GM18498 (cell line): ENCODE results near the gene PLXND1.
"Not testable (repeated sequence)": the region's sequence is repeated elsewhere in the genome, so short reads cannot be mapped to it uniquely, and the experiment has no call there.

Source experiments
- ATAC-seq: cut with Tn5 transposase; IDR thresholded peaks from one replicate; pipeline ENCODE4 v1.9.1; 2021; ENCODE audit warnings: mild to moderate bottlenecking, moderate library complexity; ENCODE audit not compliant: unreplicated experiment

The PLXND1 gene

DNA sequence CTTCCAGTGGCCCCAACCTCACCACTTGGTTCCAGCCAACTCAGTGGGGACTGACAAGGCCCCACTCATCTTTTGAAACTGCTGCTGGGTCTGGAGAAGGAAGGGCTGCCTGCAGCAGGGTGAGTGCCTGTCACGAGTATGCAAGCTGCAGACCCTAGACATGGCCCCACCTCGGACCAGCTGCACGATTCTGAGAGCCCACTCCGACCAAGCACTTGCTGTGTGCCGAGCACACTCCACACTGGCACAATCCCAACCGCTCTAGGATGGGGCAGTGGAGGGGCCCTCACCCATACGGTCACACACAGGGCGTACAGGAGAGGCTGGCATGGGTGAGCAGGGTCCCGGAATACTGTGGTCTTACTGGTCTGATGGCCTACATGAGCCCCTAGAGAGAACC, 8.0 kb upstream of the PLXND1 start:
- no peak for ATAC-seq

DNA sequence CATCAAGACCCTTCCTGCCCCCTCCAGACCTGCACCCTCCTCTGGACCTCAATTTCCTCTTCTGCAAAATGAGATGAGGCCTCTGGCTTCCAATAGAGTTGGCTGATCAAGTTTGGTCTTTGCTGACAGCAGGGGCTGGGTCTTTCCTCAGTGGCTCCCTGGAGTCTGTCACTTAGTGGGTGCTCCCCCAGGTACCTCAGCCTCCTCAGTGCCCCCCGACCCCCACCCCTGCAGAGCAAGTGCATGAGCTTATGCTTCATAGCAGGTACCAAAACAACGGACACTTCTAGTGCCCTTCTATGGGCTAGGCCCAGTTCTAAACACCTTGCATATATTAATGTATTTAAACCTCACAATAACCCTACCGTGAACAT, 6.9 kb upstream of the PLXND1 start:
- no peak for ATAC-seq

DNA sequence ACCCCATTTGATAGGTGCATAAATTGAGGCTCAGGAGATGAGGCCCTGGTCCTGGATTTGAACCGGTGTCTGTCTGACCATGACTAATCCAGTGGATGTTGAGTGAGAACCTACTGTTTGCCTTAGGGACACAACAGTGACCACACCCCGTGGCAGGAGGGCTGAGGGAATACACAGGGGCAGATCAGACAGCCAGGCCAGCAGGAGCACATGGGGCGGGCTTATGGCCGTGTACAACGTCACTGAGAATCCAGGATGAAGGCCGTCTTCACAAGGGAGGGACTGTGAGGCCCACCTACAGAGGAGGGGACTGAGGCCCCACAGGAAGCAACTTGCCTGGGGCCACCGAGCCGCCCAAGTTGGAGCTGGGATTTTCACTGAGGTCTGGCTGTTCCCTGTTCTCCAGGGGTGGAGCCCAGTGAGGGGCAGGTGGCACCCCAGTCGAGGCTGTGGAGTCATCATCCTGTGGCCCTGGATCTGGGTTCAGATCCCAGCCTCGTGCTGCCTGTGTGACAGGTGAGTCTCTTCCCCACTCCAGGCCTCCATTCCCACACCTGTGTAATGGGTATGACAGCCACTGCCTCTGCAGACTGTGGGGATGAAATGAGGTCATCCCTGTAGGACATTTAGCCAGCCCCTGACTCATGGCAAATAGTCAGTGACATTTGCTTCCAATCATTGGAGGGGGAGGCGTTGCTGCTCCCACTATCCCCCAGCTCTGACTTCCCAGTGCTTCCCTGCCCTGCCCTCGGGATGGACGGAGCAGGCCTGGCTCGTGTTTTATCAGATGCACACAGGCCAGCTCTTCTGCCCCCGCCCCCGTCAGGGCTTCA, 6.3 kb upstream of the PLXND1 start:
- no peak for ATAC-seq

DNA sequence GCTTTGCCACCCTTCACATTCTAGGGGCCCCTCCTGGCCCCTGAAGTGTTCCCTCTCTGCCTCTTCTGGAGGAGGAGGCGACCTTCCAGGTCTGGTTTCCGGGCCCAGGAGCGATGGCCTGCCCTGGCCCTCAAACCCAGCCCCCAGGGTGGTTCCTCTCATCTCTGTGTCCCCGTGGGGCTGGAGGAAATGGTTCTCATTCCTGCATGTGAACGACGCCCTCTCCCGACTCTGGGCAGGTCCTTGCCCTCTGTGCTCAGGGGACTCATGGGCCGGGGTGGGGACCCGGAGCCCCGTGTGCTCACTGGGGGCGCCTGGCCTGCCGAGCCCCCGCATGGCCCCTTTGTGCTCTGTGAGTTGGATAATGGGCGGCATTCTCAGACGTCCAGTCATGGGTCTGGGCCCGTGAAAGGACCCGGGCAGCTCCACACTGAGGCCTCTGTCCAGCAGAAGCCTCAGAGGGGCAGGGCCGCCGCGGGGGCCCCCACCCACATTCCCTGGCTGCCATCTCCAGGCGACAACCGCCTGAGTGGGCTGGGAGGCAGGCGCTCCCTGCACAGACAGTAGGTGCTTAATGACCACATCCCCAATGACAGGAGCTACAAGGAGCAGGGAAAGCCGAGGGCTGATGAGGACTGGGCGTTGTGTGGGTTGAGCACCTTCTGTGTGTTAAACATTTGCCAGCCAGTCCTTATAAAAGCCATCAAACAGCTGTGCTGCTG, 5.5 kb upstream of the PLXND1 start:
- ATAC-seq = no peak

DNA sequence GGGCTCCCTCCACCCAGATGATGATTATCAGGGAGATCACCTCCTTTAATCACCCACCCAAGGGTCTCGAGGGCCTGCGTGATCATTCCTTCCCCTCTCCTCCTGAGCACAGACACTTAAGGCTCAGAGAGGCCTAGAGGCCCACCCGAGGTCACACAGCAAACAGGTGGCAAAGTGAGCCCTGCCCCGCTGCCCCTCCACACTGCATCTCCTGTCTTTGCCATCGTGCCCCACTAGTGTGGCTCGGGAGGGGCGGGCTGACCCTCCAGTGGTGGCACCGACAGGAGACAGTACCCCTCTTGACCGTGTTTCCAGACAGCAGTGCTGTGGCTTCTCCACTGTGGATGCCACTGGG, 4.9 kb upstream of the PLXND1 start:
- no peak for ATAC-seq

GRCh38 chr3:129610794-129611445, 4.4 kb upstream of the PLXND1 start:
- not testable (repeated sequence) for ATAC-seq

DNA sequence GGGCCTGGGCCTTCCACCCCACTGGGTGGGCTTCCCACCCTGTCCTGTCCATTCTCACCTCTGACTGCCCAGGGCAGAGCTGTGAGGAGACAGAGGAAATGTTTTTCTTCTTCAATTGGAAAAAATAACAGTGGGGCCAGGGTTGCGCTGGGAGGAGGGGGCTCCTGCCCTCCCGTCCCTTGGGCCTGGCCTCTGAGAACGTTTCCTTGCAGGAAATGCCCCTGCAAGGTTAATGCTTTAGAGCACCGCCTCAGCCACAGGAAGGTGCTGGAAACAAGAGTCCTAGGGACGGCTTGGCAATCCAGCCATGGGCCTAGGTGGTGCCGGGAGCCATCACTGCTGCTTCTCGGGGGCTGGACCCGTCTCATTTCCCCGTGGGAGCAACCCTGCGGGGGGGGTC, 3.8 kb upstream of the PLXND1 start:
- ATAC-seq = no peak

DNA sequence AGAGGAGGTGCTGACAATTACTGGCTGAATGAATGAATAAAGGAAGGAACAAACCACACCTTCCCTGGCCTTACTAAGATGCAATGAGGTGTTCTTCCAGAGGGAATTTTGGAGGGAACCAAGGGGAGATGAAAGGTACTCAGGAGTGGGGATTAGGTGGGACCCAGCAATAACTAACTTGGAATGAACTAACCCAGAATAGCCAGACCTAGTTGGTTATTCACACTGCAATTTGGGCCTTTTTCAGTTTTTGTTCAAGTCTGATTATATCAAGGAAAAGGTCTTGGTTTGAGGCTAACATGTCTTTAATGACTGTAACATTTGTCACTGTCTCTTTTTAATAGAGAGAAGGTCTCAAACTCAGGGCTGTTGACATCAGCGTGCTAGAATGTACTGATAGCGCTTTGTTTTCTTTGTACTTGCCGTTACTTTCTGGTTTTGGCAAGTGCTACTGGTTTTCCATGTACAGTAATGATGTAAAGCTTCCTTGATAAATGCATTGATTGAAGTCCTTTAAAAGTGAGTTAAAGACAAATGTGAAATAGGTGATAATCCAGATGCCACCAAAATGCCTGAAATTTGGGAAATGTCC, 3.2 kb upstream of the PLXND1 start:
- no peak for ATAC-seq

DNA sequence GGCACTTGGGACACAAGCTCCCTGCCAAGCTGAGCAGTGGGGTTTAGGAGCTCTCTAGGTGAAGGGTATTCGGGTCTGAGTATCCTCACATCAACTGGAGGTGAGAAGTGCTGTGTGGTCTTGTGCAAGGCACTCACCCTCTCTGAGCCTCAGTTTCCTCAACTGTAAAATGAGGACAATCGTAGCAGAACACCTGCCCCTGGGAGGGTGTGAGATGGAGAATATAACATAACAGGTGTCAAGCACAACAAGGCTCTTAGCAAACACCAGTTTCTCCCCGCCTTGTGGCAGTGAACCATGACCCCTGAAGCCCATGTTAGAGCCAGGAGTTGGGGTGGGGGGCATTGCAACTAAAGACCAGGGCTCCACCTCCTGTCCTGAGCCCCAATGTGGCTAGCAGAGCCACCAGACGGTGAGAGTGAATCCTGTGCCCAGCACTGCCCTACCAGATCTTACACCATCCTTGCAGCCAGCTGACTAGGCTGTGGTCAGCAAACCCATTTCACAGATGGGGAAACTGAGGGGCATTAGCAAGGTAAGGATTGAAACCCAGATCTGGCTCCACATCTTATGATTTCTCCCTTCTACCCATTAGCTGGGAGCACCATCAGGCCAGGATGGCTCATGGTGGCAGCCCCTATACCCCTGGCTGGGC, 2.6 kb upstream of the PLXND1 start:
- no peak for ATAC-seq

DNA sequence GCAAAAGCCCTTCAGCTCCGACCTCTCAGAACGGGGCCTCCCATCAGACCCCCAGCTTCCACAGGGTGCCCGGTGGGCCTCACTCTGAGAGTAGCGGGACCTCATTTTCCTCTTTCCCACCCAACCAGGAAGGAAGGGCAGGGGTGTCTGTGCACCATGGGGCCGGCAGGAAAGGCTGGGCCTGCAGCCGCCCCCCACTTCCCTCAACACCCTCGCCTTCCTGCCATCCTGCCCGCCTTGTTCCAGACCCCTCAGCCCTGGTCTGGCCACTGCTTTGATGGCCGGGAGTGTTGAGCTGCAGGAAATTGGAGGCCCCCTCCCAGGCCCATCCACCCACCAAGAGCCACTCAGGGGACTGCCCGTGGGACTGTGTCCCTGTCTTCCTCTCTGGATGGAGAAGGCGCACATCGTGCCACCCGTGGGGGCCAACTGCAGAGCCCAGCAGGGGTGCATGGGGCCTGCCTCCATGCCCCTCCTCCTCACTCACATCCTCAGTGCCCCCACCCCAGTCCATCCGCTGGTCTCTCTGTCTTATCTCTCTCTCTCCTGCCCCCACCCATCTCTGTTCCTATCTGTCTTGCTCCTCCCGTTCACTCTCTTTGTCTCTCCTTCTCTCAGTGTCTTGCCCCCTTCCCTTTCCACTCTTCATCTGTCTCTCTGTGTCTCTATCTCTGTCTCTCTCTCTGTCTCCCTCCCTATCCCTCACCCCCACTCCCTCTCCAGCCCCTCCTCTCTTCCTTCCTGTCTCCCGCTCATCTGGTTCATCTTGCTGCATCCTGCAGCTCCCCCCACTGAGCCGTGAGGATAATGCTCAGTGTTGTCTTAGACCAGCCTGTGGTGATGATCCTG, 1.8 kb upstream of the PLXND1 start:
- ATAC-seq = no peak

DNA sequence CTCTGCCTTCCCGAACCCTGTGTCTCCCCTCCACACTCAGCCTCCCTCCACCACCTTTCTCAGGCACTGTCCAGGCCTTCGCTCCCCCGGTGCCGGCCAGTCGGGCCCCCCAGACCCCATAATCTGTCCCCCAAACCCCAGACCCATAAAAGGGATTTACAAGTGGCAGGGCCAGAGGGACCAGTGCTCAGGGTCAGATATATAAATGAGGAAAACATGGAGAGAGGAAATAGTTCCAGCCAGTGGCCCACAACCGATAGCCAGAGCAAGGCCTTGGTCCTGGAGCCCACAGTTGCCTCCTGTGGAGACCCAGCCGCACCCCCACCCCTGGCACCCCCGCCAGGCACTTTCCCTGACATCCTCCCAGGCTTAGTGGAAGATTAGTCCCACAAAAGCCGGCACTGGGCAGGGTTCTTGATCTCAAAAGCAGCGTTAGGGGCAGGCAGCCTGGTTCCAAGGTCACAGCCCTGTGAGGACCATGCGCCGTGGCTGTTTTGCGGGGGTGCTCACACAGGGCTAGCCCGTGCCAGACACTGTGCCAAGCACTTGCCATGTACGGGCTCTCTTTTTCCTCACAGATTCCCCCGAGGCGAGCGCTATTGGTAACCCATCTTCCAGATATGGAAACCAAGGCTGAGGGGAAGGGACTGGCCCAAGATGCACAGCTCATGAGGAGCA, 1.1 kb upstream of the PLXND1 start:
- no peak for ATAC-seq

- ATAC-seq = no peak
Measured at GRCh38 chr3:129605922-129606635, 397 bp downstream of the PLXND1 start.

GRCh38 chr3:129605203-129605921, 1.1 kb downstream of the PLXND1 start:
- no peak for ATAC-seq

GRCh38 chr3:129604767-129605166, 1.7 kb downstream of the PLXND1 start:
- no peak for ATAC-seq

DNA sequence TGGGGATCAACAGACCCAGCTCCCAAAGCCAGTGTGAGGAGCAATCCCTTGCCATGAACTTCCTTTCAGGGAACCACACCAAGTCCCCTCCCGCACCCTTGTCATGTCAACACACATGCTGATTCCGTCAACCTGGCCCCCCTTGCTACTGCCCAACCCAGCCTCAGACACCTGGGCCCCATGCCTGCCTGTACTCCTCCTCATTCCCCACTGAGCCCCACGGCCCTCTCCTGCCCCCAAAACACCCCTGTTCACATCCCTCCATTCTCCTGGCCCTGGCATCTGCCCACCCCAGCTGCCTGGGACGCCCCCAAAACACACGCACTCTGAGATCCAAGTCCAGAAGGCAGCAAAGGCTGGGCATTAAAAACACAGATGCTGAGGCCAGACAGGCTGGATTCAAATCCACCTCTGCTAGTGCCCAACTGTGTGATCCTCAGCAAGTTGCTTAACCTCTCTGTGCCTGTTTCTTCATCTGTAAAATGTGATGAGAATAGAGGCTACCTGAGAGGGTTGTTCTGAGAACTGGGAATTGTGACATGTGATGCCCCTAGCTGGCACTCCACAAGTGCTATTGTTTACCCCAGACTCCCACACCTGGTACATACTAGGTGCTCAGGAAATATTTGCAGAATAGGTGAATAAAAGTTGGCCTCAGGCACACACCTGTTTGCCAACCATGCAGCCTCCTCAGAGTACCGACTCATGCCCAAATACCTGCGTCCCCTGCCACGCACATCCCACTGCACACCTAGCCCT, 2.3 kb downstream of the PLXND1 start:
- ATAC-seq = no peak

DNA sequence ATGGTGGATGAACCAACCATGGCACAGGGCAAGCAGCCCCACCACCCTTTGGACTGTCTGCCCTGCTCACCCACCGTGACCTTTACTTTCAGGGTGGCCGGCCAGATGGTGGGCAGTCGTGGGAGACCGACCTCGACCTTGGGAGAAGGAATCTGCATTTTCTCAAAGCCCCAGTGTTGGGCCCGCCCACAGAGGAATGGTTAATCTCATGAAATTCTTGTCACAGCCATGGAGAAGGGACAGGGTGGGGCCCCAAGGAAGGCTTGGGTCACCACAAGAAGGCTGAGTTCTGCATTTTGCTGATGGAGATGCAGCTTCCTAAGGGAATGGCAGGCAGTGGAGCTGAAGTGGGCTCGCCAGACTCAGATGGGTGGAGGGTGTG, 2.9 kb downstream of the PLXND1 start:
- no peak for ATAC-seq

- no peak for ATAC-seq
Measured at GRCh38 chr3:129602730-129603560, 3.5 kb downstream of the PLXND1 start.
